ENCODE results near the gene PSME3.

DNA sequence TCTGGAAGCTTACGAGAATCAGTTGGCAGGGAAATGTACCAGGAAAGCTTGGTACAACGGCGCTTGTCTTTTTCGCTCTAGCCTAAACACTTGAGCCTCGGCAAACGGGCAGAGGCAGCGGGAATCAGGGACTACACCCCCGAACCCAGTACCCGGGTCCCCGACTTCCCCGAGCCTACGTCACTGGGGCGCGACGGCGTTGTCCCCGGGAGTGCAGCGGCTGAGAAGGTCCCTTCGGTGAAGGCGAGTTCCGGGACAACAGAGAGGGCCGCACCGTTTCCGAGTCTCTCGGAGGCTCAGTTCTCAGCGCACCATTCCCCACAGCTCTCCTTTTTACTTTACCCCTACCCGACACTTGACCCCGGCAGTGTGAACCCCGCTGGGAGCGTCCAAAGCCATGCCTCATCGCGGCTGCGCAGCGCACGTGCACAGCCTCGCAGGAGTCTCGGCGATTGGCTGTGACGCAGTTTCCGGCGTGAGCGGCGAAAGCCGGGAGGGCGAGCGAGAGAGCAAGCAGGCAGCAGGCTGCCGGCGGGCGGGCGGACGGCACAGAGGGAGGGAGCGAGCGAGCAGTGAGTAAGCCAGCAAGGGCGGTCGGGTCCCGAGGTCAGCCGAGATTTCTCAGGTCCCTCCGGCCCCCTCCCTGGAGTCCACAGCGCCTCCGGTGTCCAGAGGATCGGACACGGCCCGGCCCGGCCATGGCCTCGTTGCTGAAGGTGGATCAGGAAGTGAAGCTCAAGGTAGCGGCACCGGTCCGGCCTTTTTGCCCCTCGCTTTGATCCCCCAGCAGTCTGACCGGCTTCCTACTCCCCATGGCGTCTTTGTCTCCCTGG is at the start of gene PSME3:
- TF ChIP-seq CTCF (conservative IDR thresholded peaks at IDR 0.05 in 1 of 2, IDR thresholded peaks at IDR 0.05 in 1 of 2; ENCODE audit: extremely low read depth in 1 of 2, insufficient read depth in 1 of 2, low read depth in 1 of 2, low read length in 2 of 2) = no peak
- no peak for TF ChIP-seq EZH2 (IDR thresholded peaks at IDR 0.05; ENCODE audit: borderline replicate concordance, low read length)

Measured in mammary epithelial cell (primary cell).